ENCODE data around the gene ERBB2. TPM values are rescaled to one million over a fixed set of nuclear protein-coding genes. Genes with fewer than 3 reads are reported as not detected.

ERBB2 gene
- total RNA-seq, 1 donor from 2014 or later = 23.1 TPM

DNA sequence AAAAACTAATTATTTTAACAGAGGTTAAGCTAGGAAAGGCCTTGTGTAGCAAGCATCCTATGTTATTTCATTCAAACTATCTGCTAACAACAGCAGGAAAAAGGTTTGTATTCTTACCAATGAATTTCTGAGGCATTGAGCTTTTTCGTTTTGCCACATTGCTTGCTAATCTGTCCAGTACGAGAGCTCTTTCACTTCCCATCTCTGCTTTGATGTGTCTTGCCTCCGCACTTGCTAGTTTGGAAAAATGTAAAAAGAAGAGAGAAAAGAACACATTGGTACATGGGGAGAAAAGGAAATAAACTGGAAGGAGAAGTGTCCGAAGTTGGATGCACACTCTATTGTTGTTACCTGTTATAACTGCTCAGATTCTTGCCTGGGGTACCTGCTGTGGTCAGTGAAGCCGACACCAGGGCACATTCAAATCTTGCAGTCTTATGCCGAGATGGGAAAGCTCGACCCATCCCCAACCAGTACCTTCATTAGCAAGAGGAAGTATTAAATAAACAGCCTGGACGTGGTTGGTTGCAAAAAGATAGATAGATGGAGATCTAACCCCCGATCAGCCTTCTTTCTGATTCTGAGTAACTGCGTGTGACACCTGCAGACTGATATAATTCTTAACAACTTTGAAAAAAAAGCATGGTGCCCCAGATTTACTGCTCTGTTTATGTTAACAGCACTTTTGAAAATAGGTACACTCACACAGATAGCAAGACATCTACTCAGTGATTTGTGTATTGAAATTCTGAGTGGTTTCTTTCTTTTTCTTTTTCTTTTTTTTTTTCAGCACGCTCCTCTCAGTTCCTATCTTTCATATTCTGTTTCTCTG is 77.9 kb downstream of the ERBB2 start:
- ATAC-seq = no peak
- DNase-seq (ENCODE audit: low spot score) = no peak

Other genes with a start within 250 kb of the ERBB2 start
- 10.3 TPM for gene MED1, start 248.8 kb upstream of the ERBB2 start, total RNA-seq
- gene CDK12, start 238.6 kb upstream of the ERBB2 start, total RNA-seq = 27.0 TPM
- not detected for gene NEUROD2, start 92.1 kb upstream of the ERBB2 start, total RNA-seq
- gene PPP1R1B, start 73.1 kb upstream of the ERBB2 start, total RNA-seq = 0.60 TPM
- 27.3 TPM for gene STARD3, start 62.9 kb upstream of the ERBB2 start, total RNA-seq
- 0.55 TPM for gene TCAP, start 34.7 kb upstream of the ERBB2 start, total RNA-seq
- gene PNMT, start 31.6 kb upstream of the ERBB2 start, total RNA-seq = 0.45 TPM
- 23.8 TPM for gene PGAP3, start 12.0 kb upstream of the ERBB2 start, total RNA-seq
- gene MIEN1, start 30.5 kb downstream of the ERBB2 start, total RNA-seq = 25.2 TPM
- 12.0 TPM for gene GRB7, start 37.9 kb downstream of the ERBB2 start, total RNA-seq
- gene IKZF3, start 164.2 kb downstream of the ERBB2 start, total RNA-seq = 0.63 TPM
- not detected for gene ZPBP2, start 168.1 kb downstream of the ERBB2 start, total RNA-seq
- gene GSDMB, start 218.6 kb downstream of the ERBB2 start, total RNA-seq = 32.2 TPM
- 159 TPM for gene ORMDL3, start 227.5 kb downstream of the ERBB2 start, total RNA-seq
- gene LRRC3C, start 227.7 kb downstream of the ERBB2 start, total RNA-seq = not detected

Data from left lobe of liver (tissue), 2 donors.